ENCODE results near the gene AMFR. TPM values are rescaled to one million over a fixed set of nuclear protein-coding genes. Genes with fewer than 3 reads are reported as not detected.

Gene AMFR
- total RNA-seq, 6 experiments from 2014 or later: 104 to 117 (median 112) TPM

- H3K27me3 Mint-ChIP-seq (ENCODE audit: insufficient read depth): peaks cover 4% of the 10 kb centered on the region
- peak overlapping the region; percentile 95 for H3K4me3 Mint-ChIP-seq
- peak overlapping the region; percentile 97 for H3K27ac Mint-ChIP-seq
- peak; percentile 91 for TF ChIP-seq CTCF (IDR thresholded peaks at IDR 0.05)
- H3K9me3 Mint-ChIP-seq: no peaks in the 10 kb centered on the region
- H3K4me1 Mint-ChIP-seq (ENCODE audit: low read depth): peaks cover 34% of the 10 kb centered on the region
- DNase-seq: peak; percentile 83
- H3K36me3 Mint-ChIP-seq (ENCODE audit: low read depth): peaks cover 16% of the 10 kb centered on the region
Observed at GRCh38 chr16:56356276-56357240, 68.8 kb downstream of the AMFR start.

GRCh38 chr16:56355786-56356275 lies 69.5 kb downstream of the AMFR start:
- H3K36me3 Mint-ChIP-seq (ENCODE audit: low read depth): peaks cover 12% of the 10 kb centered on the region; the same call in 1 of the 2 replicates
- DNase-seq: no peak
- TF ChIP-seq CTCF (IDR thresholded peaks at IDR 0.05): no peak
- peaks cover 34% of the 10 kb centered on the region for H3K4me1 Mint-ChIP-seq (ENCODE audit: low read depth)
- peak overlapping the region; percentile 95 for H3K4me3 Mint-ChIP-seq
- peak overlapping the region; percentile 97 for H3K27ac Mint-ChIP-seq
- H3K27me3 Mint-ChIP-seq (ENCODE audit: insufficient read depth): peaks cover 4% of the 10 kb centered on the region
- no peaks in the 10 kb centered on the region for H3K9me3 Mint-ChIP-seq

GRCh38 chr16:56355221-56355620 lies 70.1 kb downstream of the AMFR start:
- H3K4me3 Mint-ChIP-seq: no peak overlapping the region
- H3K4me1 Mint-ChIP-seq (ENCODE audit: low read depth): peaks cover 34% of the 10 kb centered on the region

GRCh38 chr16:56354746-56355145 lies 70.6 kb downstream of the AMFR start:
- Mint-ChIP-seq H3K27me3 (ENCODE audit: insufficient read depth) (peaks cover 12% of the 10 kb centered on the region), H3K4me3 (no peak overlapping the region), H3K4me1 (ENCODE audit: low read depth) (peaks cover 30% of the 10 kb centered on the region), H3K36me3 (ENCODE audit: low read depth) (peaks cover 2% of the 10 kb centered on the region; the same call in 1 of the 2 replicates), H3K9me3 (no peaks in the 10 kb centered on the region), H3K27ac (no peak overlapping the region)
- no peak for DNase-seq
- TF ChIP-seq CTCF (IDR thresholded peaks at IDR 0.05): no peak

More at GRCh38 chr16:56355221-56355620, 70.1 kb downstream of the AMFR start:
- Mint-ChIP-seq H3K36me3 (ENCODE audit: low read depth) (peaks cover 7% of the 10 kb centered on the region; the same call in 1 of the 2 replicates), H3K27me3 (ENCODE audit: insufficient read depth) (peaks cover 10% of the 10 kb centered on the region), H3K9me3 (no peaks in the 10 kb centered on the region), H3K27ac (no peak overlapping the region)
- TF ChIP-seq CTCF (IDR thresholded peaks at IDR 0.05): no peak
- DNase-seq: no peak

- no peak for TF ChIP-seq CTCF (IDR thresholded peaks at IDR 0.05)
- no peaks in the 10 kb centered on the region for H3K36me3 Mint-ChIP-seq (ENCODE audit: low read depth)
- no peaks in the 10 kb centered on the region for H3K9me3 Mint-ChIP-seq
- peaks cover 28% of the 10 kb centered on the region for H3K4me1 Mint-ChIP-seq (ENCODE audit: low read depth)
- peaks cover 12% of the 10 kb centered on the region for H3K27me3 Mint-ChIP-seq (ENCODE audit: insufficient read depth)
- H3K4me3 Mint-ChIP-seq: no peak overlapping the region
- H3K27ac Mint-ChIP-seq: no peak overlapping the region
- no peak for DNase-seq
Observed at GRCh38 chr16:56354016-56354415, 71.3 kb downstream of the AMFR start.
